ENCODE data around the gene RNF151.
A peak's percentile ranks its signal among the peaks of the same experiment; 100 is the strongest.

Gene RNF151

DNA sequence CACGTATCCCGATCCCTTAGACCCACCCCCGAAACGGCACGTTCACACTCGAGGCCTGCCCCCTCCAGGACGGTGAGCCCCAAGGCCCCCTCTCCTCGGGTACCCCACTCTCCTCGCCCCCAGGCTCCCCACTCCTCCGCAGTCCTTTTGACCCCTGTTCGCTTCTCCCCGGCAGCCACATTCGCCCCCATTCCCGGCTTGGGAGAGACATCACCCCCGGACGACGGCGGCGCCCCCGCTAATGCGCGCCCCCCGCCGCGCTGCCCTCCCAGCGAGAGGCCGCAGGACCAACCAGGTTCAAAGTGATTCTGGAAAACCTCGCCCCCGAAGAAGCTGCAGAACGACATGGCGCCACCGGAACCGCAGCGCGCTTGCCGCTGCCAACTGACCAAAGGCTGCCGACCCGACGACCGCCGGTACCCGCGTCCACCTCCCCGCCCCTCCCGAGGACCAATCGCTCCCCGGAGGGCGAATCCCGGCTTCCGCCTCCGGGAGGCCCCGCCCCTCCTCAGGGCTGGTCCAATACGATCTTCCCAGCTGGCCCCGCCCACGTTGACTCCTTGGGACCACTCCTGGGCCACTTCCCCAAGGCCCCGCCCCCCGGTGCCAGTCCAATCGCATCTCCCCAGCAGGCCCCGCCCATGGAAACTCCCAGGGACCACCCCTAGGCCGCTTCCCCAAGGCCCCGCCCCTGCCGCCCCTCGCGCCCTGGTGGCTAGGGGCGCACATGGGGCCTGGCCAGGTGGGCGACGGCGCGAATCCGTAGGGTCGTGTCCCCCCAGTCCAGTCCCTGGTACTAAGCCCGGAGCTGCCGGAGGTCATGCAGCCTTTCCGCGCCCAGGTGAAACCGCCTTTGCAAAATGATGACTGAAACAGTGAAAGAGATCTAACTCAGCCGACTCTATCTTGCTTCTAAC is 23.6 kb upstream of the RNF151 start, which contains the start of gene MSRB1:
MSRB1 (minus strand) TSS at position 390 of the 917 bp plus-strand sequence; CDS start at position 347, 43 bp downstream.
- peak within 1 kb of the TSS; percentile 82 for H3K4me3 ChIP-seq (ENCODE audit: low read depth, low read length)
- TF ChIP-seq, protein P1, sequence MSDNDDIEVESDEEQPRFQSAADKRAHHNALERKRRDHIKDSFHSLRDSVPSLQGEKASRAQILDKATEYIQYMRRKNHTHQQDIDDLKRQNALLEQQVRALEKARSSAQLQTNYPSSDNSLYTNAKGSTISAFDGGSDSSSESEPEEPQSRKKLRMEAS (IDR thresholded peaks at IDR 0.05; ENCODE audit: low read depth, low read length) = peak; percentile 67
- TF ChIP-seq, protein P2, sequence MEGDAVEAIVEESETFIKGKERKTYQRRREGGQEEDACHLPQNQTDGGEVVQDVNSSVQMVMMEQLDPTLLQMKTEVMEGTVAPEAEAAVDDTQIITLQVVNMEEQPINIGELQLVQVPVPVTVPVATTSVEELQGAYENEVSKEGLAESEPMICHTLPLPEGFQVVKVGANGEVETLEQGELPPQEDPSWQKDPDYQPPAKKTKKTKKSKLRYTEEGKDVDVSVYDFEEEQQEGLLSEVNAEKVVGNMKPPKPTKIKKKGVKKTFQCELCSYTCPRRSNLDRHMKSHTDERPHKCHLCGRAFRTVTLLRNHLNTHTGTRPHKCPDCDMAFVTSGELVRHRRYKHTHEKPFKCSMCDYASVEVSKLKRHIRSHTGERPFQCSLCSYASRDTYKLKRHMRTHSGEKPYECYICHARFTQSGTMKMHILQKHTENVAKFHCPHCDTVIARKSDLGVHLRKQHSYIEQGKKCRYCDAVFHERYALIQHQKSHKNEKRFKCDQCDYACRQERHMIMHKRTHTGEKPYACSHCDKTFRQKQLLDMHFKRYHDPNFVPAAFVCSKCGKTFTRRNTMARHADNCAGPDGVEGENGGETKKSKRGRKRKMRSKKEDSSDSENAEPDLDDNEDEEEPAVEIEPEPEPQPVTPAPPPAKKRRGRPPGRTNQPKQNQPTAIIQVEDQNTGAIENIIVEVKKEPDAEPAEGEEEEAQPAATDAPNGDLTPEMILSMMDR (IDR thresholded peaks at IDR 0.05; ENCODE audit: low read depth, low read length) = no peak
- TF ChIP-seq MYC (IDR thresholded peaks at IDR 0.05; ENCODE audit: low read depth, low read length) = peak; percentile 75
- TF ChIP-seq POLR2A (IDR thresholded peaks at IDR 0.05; ENCODE audit: extremely low read depth, insufficient read length) = peak; percentile 86
- peak; percentile 98 for DNase-seq (ENCODE audit: low read depth)

DNA sequence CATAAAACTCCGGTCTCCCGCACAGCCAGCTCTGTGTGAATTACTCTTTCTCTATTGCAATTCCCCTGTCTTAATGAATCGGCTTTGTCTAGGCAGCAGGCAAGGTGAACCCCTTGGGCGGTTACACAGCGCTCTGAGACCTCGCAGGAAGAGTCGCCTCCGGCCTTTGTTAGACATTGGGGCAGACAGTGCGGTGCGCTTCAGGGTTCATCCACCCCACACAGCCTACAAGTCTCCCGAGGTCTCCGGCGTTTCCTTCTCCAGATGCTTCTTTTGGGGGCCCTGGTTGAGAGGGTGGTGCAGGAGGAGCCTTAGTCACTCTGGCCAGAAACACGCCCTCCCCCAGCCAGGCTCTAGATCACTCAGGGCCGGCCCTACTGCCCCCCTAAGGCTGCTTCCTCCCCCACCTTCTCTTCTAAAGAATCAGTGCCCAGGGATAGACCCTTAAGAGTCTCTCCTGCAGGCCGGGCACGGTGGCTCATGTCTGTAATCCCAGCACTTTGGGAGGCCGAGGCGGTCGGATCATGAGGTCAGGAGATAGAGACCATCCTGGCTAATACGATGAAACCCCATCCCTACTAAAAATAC is 21.9 kb upstream of the RNF151 start:
- no peak overlapping the region for H3K4me3 ChIP-seq (ENCODE audit: low read depth, low read length)
- no peak for TF ChIP-seq POLR2A (IDR thresholded peaks at IDR 0.05; ENCODE audit: extremely low read depth, insufficient read length)
- TF ChIP-seq, protein P2 (IDR thresholded peaks at IDR 0.05; ENCODE audit: low read depth, low read length) = no peak
- TF ChIP-seq, protein P1 (IDR thresholded peaks at IDR 0.05; ENCODE audit: low read depth, low read length) = no peak
- DNase-seq (ENCODE audit: low read depth) = no peak

DNA sequence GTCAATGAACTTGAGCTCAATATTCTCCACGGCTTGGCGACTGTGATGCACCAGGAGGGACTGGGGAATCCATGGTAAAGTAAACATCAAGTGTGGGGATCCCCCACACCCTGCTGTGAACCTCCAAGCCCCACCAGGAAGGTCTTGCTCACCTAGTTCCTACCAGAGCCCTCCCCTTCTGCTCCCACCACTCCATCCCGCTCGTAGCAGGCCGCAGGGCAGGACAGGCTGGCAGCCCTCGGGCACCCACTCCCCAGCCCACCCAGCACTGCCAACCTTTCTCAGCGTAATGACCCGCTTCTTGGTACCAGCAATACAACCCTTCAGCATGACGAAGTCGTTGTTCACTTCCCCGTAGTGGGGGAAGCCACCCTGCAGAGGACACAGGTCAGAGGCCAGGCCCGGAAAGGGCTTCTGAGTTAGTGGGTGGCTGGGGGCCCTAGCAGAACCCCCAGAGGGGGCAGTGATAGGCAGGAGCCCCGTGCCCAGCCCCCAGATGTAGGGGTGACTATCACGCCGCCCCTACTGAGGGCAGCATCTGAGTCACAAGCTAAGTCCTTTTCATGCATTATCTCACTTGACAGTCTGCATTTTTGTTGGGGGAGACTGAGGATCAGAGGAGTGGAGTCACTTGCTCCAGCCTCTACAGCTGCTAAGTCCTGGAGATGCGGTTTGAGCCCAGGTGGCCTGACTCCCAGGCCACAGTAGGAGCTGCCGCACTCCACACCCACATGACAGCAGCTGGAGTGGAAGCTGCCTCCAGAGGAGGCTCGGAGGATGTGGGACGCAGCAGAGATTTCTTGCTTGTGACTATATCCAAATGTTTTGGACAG is 20.9 kb upstream of the RNF151 start:
- no peak for DNase-seq (ENCODE audit: low read depth)
- H3K4me3 ChIP-seq (ENCODE audit: low read depth, low read length) = no peak overlapping the region
- TF ChIP-seq, protein P1 (IDR thresholded peaks at IDR 0.05; ENCODE audit: low read depth, low read length) = no peak
- TF ChIP-seq POLR2A (IDR thresholded peaks at IDR 0.05; ENCODE audit: extremely low read depth, insufficient read length) (no peak), MYC (IDR thresholded peaks at IDR 0.05; ENCODE audit: low read depth, low read length) (no peak)
- TF ChIP-seq, protein P2 (IDR thresholded peaks at IDR 0.05; ENCODE audit: low read depth, low read length) = no peak

DNA sequence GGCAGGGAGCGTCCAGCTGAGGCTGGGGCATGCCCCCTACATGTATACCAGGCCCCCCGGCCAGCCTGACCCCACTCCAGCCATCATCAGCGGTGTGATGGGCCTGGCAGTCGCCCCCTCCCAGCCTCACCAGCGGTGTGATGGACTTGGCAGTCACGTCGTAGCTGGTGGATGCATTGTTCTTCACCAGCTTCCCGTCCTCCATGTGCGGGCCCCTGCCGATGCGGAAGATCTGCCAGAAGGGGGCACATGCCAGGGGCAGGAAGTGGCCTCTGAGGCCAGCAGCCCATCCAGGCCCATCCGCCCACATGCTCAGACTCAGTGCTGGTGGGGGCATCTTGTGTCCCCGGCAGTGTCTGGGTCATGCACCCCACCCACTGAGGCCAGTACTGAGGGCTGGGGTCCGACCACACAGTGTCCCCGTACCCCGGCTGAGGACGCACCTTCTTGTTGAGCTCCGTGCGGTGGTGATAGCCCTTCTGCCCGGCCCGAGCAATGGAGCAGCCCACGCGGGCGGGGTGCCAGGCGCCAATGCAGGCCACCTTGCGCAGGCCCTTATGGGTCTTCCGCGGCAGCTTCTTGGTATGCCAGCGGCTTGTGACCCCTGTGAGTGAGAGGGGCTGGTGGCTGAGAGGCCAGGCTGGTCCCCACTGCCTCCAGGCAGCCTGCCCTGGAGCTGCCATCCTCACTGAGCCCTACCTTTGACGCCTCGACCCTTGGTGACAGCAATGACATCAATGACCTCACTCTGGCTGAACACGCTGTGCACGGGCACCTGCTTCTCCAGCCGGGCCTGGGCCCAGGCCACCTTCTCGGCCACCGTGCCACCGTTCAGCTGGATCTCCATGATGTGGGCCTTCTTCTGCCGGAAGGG is 19.9 kb upstream of the RNF151 start:
- TF ChIP-seq, protein P2 (IDR thresholded peaks at IDR 0.05; ENCODE audit: low read depth, low read length) = no peak
- TF ChIP-seq POLR2A (IDR thresholded peaks at IDR 0.05; ENCODE audit: extremely low read depth, insufficient read length) = no peak
- no peak for TF ChIP-seq MYC (IDR thresholded peaks at IDR 0.05; ENCODE audit: low read depth, low read length)
- TF ChIP-seq, protein P1 (IDR thresholded peaks at IDR 0.05; ENCODE audit: low read depth, low read length) = no peak
- no peak for DNase-seq (ENCODE audit: low read depth)
- H3K4me3 ChIP-seq (ENCODE audit: low read depth, low read length) = no peak overlapping the region

DNA sequence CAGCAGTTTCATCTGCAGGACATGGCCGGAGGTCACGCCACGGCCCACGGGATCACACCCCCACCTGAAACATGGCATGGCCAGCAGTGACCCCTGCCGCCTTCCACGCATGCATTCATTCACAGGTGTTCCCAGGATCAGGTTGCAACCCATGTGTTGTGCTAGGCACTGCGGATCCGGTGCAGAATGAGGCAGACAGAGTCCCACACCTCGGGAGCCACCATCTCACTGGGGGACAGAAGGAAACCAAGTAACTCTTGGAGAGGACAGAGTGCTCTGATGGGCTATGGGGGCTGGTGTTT is 19.3 kb upstream of the RNF151 start:
- H3K4me3 ChIP-seq (ENCODE audit: low read depth, low read length) = no peak overlapping the region
- no peak for DNase-seq (ENCODE audit: low read depth)
- TF ChIP-seq, protein P1 (IDR thresholded peaks at IDR 0.05; ENCODE audit: low read depth, low read length) = no peak
- TF ChIP-seq MYC (IDR thresholded peaks at IDR 0.05; ENCODE audit: low read depth, low read length) (no peak), POLR2A (IDR thresholded peaks at IDR 0.05; ENCODE audit: extremely low read depth, insufficient read length) (no peak)
- TF ChIP-seq, protein P2 (IDR thresholded peaks at IDR 0.05; ENCODE audit: low read depth, low read length) = no peak
